NCI-H345 (cell line): ENCODE results near the gene OPRL1.

Source experiments
- DNase-seq: peaks from one replicate; lab custom pipeline; 2025; lab: John Stamatoyannopoulos, UW

The OPRL1 gene

DNA sequence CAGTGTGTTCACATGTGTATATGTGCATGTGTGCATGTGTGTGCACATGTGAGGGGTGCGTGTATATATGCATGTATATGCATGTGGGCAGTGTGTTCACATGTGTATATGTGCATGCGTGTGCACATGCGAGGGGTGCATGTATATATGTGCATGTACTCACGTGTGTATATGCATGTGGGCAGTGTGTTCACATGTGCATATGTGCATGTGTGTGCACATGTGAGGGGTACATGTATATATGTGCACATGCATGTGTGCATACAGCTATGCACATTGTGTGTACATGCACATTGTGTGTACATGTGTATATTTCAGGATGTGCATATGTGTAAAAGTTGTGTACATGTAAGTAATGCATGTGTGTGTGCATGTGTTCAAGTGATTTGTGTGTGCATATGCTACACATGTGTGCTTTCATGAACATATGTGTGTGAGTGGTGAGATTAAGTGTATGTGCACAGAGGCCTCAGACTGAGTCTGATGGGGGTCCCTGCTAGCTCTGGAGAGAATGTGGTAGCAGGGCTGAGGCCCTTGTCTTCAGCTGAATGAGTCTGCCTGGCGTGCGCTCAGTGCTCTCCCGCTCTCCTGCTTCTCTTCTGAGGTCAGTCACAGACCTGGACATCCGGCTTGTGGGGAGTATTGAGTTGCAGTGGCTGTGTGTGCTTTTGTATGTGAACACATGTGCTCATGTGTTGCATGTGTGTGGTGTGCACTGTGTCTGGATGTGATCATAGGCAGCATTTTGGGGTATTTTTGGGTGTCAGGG is 64.4 kb downstream of the OPRL1 start:
- no peak for DNase-seq

DNA sequence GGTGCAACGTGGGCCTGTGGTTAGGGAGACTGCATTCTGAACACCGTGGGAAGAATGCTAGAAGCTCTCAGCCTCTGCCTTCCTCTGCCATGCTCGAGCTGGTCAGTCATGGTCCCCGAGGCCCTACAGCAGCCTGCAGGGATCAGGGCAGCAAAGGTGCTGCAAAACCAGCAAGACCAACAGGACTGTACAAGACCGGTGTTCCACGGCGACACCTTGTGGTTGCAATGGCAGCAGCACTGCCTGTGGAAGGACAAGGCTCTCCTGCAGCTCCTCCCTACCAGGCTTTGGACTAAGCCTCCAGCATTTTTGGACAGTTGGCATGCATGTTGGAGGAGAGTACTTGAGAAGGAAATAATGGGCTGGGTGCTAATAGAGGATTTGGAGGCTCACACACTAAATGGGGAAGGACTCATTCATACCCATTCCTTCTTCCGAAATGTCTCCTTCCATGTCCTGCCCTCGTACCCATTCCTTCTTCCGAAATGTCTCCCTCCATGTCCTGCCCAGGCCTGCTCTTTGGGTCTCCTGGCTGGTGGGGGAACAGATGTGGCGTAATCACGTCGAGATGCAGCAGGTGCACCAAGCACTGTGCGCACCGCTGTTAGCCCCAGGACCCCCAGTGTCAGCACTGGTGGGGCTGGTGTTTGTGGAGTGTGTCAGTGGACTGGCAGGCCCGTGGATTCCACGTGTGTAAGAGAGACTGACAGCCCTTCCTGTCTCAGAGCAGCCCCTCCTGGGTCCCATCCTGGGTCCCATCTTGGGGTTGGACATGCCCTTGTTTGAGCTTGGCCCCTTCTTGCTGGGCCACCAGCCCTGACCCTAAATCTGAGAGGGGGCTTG is 65.8 kb downstream of the OPRL1 start:
- DNase-seq = no peak

DNA sequence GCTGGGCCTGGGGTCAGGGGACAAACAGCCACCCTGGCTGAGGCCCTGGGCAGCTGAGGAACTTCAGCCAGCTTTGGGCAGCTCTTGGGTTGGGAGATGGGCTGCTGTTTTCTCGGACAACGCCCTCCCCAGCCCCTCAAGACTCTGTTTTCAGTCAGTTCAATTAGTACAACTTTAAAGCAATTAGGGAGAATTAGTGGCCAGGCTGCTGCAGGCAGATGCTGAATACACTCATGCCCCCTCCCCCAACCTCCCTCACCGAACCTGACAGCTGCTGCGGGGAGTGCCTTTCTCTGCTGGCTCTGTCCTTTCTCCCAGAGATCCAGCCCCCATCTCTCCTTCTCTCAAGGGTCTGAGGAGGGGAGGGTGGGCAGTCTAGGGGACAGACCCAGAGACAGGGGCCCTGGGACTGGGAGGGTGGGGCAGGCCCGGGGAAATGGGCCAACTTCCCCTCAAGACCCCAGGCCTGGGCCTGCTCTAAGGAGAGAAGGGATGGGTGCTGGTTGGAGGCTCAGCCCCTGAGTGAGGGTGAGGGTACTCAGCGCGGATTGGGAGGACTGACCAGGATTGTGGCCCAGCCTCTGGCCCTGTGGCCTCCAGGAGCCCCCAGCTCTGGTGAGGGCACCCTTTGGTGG is 66.5 kb downstream of the OPRL1 start:
- DNase-seq = no peak

DNA sequence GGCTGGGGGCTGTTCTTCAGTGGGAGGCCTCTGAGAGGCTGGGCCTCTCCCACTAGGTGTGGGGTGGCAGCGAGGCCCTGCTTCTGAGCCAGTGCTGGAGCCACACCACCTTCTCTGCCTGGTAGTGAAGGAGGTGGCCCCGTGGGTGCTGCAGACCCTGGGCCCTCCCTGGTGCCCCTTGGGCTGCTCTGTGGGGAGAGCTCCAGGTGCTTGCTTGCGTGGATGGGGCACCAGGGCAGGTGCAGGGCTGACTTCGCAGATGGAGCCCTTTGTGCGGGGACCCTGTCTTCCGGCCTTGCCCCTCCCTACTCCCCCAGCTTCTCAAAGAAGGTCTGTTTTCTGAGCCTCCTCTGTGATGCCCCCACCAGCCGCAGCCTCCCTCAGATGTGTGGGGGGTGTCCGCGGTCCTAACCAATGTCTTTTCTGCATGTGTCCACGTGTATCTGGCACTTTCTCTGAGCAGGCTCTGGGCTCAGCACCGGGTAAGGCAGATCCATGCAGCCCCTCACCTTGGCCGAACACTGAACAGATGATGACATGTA is 67.1 kb downstream of the OPRL1 start:
- DNase-seq = no peak

DNA sequence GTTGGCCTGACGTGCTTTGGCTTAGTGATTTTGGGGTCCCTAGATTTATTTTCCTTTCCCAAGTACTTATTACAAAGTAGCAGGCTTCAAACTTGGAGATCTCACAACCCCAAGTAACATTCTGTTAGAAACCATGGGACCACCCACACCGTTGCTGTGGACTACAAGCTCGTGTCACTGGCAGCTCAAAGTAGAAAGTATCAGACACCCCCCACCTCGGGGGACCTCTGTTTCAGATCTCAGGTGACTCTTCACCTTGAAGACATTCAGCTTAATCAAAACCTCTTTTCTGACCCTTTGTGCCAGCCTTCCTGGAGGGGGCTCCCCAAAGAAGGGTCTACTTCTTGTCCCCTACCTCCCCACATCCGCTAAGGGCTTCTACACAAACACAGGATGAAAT is 68.7 kb downstream of the OPRL1 start:
- no peak for DNase-seq

DNA sequence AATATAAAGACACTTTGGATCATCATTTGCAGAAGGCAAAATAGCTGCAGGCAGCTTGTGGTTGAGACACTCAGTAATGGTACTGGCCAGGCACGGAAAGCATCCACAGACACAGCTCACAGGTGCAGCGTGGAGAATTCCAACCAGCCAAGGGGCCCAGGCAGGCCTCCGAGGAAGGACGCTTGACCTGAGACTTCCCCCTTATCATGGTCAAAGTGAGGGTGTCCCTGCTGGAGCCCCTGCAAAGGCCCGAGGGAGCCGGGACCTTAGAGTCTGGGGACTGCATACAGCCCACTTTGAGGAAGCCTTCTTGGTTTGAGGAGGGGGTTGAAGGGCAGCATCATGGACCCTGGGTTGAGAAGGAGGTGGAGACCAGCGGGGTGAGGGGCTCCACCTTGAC is 69.3 kb downstream of the OPRL1 start:
- DNase-seq = no peak

DNA sequence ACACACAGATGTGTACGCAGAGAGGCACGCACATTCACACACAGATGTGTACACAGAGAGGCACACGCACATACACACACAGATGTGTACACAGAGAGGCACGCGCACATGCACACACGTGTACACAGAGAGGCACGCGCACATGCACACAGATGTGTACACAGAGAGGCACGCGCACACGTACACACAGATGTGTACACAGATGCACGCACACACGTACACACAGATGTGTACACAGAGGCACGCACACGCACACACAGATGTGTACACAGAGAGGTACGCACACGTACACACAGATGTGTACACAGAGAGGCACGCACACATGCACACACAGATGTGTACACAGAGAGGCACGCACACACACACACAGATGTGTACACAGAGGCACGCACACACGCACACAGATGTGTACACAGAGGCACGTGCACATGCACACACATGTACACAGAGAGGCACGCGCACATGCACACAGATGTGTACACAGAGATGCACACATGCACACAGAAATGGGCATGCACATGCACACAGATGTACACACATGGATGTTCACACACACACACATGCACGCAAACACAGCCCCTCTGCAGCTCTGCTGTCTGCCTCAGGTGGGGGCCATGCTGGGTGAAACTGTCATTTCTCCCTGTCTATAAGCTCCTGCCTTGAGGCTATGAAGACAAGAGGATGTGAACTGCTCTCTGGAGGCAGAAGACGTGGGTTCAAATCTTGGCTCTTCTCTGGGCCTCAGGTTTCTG is 70.1 kb downstream of the OPRL1 start:
- DNase-seq = no peak
